SJCRH30 (cell line): ENCODE data around the gene DGKI. TPM values are rescaled to one million over a fixed set of nuclear protein-coding genes. Genes with fewer than 3 reads are reported as not detected.

ENCODE experiments used
- DNase-seq, 2 experiments: peaks; one replicate each; pipeline ENCODE4 v3.0.0-alpha.2; 2015 to 2020
- H3K27ac ChIP-seq: fragments of 250-450 bp; sonication (Bioruptor Pico); 2 replicates; pipeline ENCODE4 v1.5.1; 2020; ENCODE audit warnings: mild to moderate bottlenecking, moderate library complexity
- H3K27me3 ChIP-seq: fragments of 250-450 bp; sonication (Bioruptor Pico); 2 replicates; pipeline ENCODE4 v1.5.1; 2020; ENCODE audit warnings: mild to moderate bottlenecking, moderate library complexity
- H3K36me3 ChIP-seq: fragments of 250-450 bp; sonication (Bioruptor Pico); 2 replicates; pipeline ENCODE4 v1.5.1; 2020; ENCODE audit warnings: mild to moderate bottlenecking, moderate library complexity
- H3K4me1 ChIP-seq: fragments of 250-450 bp; sonication (Bioruptor Pico); 2 replicates; pipeline ENCODE4 v1.5.1; 2020; ENCODE audit warnings: mild to moderate bottlenecking, moderate library complexity
- H3K4me3 ChIP-seq: fragments of 250-450 bp; sonication (Bioruptor Pico); 2 replicates; pipeline ENCODE4 v1.5.1; 2020; ENCODE audit warnings: mild to moderate bottlenecking, moderate library complexity
- H3K9me3 ChIP-seq: fragments of 250-450 bp; sonication (Bioruptor Pico); replicated peaks from 2 replicates; pipeline ENCODE4 v1.5.1; 2020; ENCODE audit warnings: mild to moderate bottlenecking, moderate library complexity
- total RNA-seq: library from RNA; depleted of rRNA; stranded (reverse); fragments of >200 nt; shearing (Covaris generic); gene quantifications from 2 replicates; pipeline ENCODE4 v1.2.3, GENCODE V29; 2014

Gene DGKI
- total RNA-seq, 1 experiment from 2014 or later: not detected

DNA sequence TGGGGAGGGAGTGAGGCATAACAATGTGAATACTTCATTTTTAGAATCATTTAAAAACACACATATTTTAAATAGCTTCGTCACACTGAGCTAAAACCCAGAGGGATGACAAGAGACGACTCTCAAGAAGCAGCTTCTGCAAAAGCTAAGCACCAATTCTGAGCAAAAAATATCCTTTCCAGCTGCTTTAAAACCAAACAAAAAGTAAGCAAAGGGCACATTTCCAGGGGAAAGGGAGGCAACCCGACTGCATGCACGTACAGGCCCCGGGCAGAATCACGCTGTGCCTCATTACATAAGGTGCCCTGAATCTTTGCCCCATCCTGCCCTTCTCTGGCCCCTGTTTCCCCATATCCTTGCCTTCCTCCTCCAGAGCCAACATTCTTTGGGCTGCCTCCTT lies 78.4 kb downstream of the DGKI start:
- Histone ChIP-seq H3K27ac (no peak overlapping the region), H3K27me3 (0 out of 2 replicates have a peak, but pooled peaks cover 1% of the 10 kb centered on the region), H3K36me3 (no peaks in the 10 kb centered on the region), H3K4me1 (no peaks in the 10 kb centered on the region), H3K4me3 (no peak overlapping the region), H3K9me3 (no peaks in the 10 kb centered on the region)
- DNase-seq: no peak

DNA sequence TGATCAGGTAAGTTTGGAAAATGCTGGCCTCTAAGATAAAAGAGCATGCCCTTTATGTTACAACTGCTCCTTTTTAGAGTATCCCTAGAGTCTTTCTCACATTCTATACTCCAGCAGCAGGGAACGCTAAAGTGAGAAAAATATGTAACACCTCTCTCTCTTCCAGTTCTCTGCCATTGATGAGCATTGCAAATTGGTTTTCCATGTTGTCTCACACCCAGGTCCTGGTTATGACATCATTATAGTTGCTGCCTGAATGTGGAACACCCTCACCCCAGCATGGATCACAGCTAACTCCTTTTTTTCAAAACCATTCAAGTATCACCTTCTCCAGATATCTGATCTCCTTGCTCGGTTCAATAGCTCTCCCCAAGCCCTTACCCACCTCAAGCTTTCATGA lies 84.4 kb downstream of the DGKI start:
- Histone ChIP-seq H3K4me3 (no peak overlapping the region), H3K4me1 (no peaks in the 10 kb centered on the region), H3K27ac (no peak overlapping the region), H3K27me3 (0 out of 2 replicates have a peak, but pooled peaks cover 3% of the 10 kb centered on the region), H3K9me3 (no peaks in the 10 kb centered on the region), H3K36me3 (no peaks in the 10 kb centered on the region)
- no peak for DNase-seq

DNA sequence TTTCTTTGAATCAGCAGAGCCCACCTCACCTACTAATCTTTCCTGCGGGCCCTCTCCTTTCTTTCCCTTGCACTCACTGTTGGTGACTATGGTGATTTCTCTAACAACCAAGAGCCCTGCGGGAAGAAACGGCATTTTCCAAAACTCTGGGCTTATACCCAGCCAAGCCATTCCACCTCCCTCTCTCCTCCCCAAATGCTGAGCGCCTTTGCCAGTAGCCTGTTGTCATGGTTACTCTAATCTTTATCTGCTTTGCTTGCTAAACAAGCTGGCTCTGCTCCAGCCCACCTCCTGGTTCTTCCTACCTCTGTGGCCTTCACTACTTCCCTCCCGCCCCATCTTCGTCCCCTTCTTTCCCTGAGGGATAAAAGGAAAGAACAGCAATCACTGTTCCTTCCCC lies 86.7 kb downstream of the DGKI start:
- Histone ChIP-seq H3K4me3 (no peak overlapping the region), H3K36me3 (no peaks in the 10 kb centered on the region), H3K4me1 (no peaks in the 10 kb centered on the region), H3K9me3 (no peaks in the 10 kb centered on the region), H3K27ac (no peak overlapping the region), H3K27me3 (0 out of 2 replicates have a peak, but pooled peaks cover 3% of the 10 kb centered on the region)
- no peak for DNase-seq

DNA sequence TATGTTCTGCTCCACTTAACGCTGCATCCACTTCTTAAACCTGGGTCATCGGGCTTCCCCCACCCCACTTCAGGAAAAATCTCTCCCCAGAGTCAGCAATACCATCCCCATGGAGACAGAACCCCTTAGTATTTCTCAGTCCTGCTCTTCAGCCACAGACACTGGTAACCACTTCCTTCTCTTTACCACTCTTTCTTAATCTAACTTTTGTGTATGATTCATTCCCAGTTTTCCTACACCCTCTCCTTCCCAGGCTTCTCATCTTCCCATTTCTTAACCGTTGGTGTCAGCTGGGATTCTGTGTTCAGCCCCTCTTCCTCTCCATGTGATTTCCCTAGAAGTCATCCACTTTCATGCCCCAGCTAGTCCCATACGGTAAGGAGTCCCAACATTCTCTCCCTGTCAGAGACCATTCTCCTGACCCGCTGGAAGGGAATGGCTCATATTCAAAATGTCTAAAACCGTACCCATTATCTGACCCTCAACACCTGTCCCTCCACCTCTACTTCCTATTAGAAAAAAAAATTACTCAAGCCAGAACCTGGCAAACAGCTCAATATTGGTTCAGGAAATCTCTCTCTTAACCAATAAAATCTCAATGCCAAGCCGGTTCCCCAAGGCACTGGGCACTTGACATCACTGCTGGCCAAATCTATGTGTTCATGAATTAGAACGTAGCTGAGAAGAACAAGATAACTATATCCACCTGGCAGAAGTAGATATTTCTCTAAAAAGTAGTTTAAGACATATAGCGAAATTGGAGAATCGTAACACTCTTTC lies 89.4 kb downstream of the DGKI start:
- H3K4me1 ChIP-seq: no peaks in the 10 kb centered on the region
- no peaks in the 10 kb centered on the region for H3K36me3 ChIP-seq
- H3K27me3 ChIP-seq: peaks cover 16% of the 10 kb centered on the region; the same call in 1 of the 2 replicates
- DNase-seq: no peak
- no peak overlapping the region for H3K4me3 ChIP-seq
- no peak overlapping the region for H3K27ac ChIP-seq
- H3K9me3 ChIP-seq: no peaks in the 10 kb centered on the region

DNA sequence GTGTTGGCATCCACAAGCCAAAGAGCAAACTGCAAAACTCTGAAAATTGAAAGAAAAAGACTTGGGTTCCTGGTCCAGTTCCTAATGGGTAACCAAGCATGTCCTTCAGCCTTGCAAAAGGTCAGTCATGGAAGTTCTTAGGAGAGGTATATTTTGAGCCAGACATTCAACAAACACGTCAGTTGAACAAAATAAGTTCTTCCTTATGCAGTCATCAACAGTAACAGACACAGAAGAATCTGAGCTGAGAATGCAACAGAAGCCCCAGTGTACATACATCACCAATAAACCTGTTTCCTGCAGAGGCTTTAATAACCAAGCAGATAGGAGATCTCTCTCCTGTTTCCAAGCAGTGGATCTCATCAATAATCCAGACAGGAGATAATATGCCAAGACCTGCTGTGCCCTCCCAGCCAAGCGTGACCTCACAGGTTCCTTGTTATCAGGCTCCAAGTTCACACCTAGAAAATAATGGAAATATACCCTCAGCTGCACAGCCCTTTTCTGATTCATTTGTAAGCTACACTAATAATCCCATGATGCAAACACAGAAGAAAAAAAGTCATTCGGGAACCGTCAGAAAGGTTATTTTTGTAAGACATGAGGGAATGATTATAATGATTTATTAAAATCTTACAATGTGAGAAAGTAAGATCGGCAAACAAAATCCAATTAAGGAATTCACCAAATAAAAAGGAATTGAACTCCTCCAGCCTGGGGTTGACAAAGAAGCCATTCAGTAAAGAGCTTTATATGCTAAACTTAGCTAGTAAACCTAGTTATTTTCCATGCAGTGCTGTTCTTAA lies 90.7 kb downstream of the DGKI start:
- Histone ChIP-seq H3K4me1 (no peaks in the 10 kb centered on the region), H3K36me3 (no peaks in the 10 kb centered on the region), H3K27ac (no peak overlapping the region), H3K4me3 (no peak overlapping the region), H3K27me3 (peaks cover 16% of the 10 kb centered on the region; the same call in 1 of the 2 replicates), H3K9me3 (no peaks in the 10 kb centered on the region)
- DNase-seq: no peak

DNA sequence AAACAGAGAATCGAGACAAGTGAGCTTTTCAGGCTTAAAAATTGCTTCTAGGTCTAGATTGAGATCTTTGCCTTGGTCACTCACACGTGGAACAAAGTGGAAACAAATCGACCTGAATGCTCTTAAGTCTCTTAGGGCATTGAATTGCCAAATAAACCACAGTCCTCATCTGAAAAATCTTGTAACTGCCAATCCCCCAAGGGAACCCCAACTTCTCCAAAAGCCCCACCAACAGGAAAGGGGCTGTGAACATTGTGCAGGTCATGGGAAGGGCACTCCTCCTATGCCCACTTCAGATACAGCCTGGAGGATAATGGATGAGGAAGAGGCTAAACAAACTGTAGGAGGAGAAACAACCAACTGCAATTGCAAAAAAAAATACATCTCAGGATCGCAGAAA lies 91.3 kb downstream of the DGKI start:
- no peaks in the 10 kb centered on the region for H3K9me3 ChIP-seq
- no peaks in the 10 kb centered on the region for H3K4me1 ChIP-seq
- H3K4me3 ChIP-seq: no peak overlapping the region
- H3K27me3 ChIP-seq: peaks cover 16% of the 10 kb centered on the region; the same call in 1 of the 2 replicates
- H3K27ac ChIP-seq: no peak overlapping the region
- no peak for DNase-seq
- H3K36me3 ChIP-seq: no peaks in the 10 kb centered on the region

DNA sequence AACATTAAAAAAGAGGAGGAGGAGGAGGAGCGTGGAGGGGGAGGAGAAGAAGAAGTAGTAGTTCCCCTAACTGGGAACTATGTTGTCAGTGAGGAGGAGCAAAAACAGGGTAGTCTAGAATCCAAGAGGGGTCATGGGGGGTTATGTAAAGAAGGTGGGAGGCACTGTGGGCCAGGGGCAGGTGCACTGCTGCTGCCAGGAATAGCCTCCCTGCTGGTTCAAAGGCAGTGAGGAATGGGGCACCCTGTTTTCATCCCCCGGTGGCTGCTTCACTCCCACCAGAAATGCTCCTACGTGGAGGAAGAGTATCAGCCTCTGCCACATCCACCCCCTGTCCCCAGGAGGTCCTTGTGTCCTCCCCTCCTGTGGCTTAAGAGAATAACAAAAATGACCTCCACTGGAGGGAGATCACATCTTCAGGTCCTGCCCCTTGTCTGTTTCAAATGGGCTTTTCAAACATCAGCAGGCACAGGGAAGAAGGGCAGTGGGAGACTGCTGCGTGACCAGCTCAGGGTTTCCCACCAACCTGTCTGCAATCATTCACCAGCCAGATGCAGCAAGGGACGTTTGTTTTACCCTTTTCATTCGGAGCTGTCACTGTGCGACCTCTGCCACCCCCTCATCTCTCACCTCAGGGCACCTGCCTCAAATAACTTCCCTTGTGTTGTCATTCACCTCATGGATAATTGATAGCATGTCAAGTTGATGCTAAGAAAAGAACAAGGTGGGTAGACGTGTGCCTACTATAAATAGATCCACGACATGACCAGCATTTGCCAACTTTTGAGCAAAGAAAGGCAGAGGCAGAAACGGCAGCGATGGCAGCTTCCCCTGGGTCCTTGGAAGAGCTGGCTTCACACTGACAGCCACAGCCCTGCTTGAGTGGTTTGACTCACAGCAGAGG lies 92.6 kb downstream of the DGKI start:
- Histone ChIP-seq H3K27me3 (peaks cover 16% of the 10 kb centered on the region; the same call in 1 of the 2 replicates), H3K4me1 (no peaks in the 10 kb centered on the region), H3K9me3 (no peaks in the 10 kb centered on the region), H3K27ac (no peak overlapping the region), H3K36me3 (no peaks in the 10 kb centered on the region), H3K4me3 (no peak overlapping the region)
- no peak for DNase-seq

DNA sequence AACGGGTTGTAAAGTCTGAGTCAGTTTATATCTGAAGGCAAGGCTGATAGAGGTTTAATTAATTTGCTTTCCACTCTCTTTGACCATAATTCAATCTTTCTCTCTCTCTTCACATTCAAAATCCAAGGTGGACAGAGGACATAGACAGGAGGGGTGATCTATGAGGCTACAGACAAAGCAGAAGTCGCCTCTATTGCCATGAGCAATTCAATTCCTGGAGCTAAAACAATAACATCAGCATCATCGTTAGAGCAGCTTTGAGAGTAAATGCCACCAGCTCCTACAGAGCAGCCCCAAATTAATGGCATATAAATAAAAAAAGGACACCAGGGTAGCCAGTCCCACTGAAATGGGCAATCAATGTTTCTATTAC lies 93.2 kb downstream of the DGKI start:
- Histone ChIP-seq H3K36me3 (no peaks in the 10 kb centered on the region), H3K27ac (no peak overlapping the region)

DNA sequence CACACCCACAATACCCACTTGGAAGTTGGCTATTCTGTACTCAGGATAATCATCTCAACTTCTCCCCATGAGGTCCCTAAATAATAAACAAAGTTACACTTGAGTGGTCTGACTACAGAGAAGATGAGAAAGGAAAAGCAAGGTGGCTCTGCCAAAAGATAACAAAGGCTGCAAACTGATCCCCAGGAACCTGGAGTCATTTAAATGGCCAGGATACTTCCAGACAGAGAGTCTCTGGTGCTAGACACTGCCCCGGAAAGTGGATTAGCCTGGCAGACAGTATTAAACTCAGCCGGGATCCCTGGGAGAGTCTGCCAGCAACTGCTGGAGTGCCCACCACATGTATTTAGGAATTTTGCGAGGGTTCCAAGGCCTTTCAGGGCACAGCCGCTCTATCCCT lies 93.7 kb downstream of the DGKI start:
- Histone ChIP-seq H3K27ac (no peak overlapping the region), H3K9me3 (no peaks in the 10 kb centered on the region), H3K27me3 (peaks cover 16% of the 10 kb centered on the region; the same call in 1 of the 2 replicates), H3K36me3 (no peaks in the 10 kb centered on the region), H3K4me3 (no peak overlapping the region), H3K4me1 (no peaks in the 10 kb centered on the region)
- DNase-seq: no peak

More for the DNA sequence above, 93.2 kb downstream of the DGKI start:
- Histone ChIP-seq H3K4me3 (no peak overlapping the region), H3K9me3 (no peaks in the 10 kb centered on the region), H3K4me1 (no peaks in the 10 kb centered on the region), H3K27me3 (peaks cover 16% of the 10 kb centered on the region; the same call in 1 of the 2 replicates)
- DNase-seq: no peak

DNA sequence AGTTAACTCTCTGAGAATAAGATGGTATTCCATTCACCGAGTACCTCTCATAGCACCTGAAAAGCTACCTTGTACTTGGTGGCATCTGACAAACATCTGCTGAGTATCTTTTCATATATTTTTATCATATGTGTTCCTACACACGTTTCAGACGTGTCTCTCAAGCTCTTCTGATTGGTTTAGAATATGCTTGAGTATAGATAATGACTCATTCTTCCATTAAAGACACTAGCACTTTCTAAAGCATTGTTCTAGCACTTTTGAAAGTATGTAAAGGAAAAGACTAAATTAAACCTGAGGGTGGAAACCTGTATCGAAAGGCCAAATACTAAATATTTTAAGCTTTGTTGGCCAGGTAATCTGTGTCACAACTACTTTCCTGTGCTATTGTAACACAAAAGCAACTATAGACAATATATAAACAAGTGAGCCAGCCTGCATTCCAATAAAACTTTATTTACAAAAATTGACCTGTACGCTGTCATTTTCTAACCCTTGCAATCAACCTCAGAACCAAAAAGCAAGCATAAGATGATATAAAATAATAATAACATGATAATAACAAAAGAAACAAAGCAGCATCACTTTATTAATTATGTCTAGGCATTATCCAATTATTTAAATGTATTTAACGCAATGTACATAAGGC lies 95.3 kb downstream of the DGKI start:
- no peak overlapping the region for H3K4me3 ChIP-seq
- peaks cover 21% of the 10 kb centered on the region for H3K27me3 ChIP-seq
- H3K27ac ChIP-seq: no peak overlapping the region
- no peaks in the 10 kb centered on the region for H3K9me3 ChIP-seq
- H3K4me1 ChIP-seq: no peaks in the 10 kb centered on the region
- no peaks in the 10 kb centered on the region for H3K36me3 ChIP-seq
- DNase-seq: no peak

DNA sequence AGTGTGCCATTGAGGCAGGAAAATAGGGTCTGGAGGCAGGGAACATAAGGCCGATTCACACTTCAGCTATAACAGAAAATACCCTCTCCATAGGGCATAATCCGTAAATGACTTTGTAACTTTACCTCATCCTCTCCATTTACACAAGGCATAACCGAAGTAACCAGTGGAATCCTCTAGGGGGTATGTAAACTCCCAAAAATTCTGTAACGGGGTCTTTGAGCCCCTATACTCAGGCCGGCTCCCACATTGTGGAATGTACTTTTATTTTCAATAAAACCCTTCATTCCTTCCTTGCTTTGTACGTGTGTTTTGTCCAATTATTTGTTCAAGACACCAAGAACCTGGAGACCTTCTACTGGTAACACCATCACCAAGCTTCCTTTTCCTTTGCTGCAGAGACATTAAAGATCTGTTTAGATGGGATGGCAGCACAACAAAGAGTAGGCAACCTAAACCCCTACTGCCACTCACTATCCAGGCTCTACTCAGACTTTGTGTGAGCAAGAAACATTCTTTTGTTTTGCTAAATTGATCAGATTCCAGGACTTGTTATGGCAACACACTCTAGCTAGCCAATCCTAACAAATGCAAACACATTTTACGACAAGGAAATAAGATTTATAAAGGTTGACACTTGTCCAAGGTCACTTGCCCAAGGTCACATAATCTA lies 99.3 kb downstream of the DGKI start:
- no peaks in the 10 kb centered on the region for H3K9me3 ChIP-seq
- H3K27me3 ChIP-seq: peaks cover 5% of the 10 kb centered on the region; the same call in 1 of the 2 replicates
- no peak overlapping the region for H3K27ac ChIP-seq
- H3K36me3 ChIP-seq: no peaks in the 10 kb centered on the region
- no peaks in the 10 kb centered on the region for H3K4me1 ChIP-seq
- H3K4me3 ChIP-seq: no peak overlapping the region
- no peak for DNase-seq

DNA sequence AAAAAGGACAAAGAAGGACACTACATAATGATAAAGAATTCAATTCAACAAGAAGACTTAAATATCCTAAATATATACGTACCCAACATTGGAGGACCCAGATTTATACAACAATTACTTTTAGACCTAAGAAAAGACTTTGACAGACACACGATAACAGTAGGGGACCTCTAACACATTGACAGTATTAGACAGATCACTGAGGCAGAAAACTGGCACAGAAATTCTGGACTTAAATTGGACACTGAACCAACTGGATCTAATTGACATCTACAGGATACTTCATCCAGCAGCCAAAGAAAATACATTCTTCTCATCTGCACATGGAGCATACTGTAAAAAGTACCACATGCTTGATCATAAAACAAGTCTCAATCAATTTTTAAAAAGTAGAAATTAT lies 103.8 kb downstream of the DGKI start:
- Histone ChIP-seq H3K27me3 (peaks cover 5% of the 10 kb centered on the region; the same call in 1 of the 2 replicates), H3K4me1 (no peaks in the 10 kb centered on the region), H3K27ac (no peak overlapping the region), H3K36me3 (no peaks in the 10 kb centered on the region; the same call in 1 of the 2 replicates), H3K4me3 (no peak overlapping the region), H3K9me3 (no peaks in the 10 kb centered on the region)
- DNase-seq: no peak

DNA sequence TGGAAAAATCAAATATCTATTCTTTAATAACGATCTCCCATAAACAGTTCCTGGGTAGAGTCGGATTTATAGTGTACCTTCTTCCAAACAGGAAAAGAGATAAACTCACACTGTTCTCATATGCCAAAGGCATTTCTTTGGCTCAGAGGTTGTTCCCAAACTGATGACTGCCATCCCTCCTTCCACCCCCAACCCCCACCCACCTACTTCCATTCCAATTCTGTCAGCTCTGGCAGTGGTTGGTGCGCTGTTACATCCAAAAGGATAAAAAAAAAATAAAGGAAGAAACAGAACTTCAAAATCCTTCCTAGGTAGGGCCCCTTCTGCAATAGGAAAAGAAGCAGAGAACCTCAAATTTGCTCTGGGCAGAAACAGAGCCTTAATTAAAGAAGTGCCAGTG lies 104.7 kb downstream of the DGKI start:
- H3K27me3 ChIP-seq: no peaks in the 10 kb centered on the region; the same call in 1 of the 2 replicates
- no peak overlapping the region for H3K4me3 ChIP-seq
- no peak for DNase-seq
- H3K9me3 ChIP-seq: no peaks in the 10 kb centered on the region
- no peaks in the 10 kb centered on the region; the same call in 1 of the 2 replicates for H3K36me3 ChIP-seq
- no peak overlapping the region for H3K27ac ChIP-seq
- H3K4me1 ChIP-seq: no peaks in the 10 kb centered on the region
